SK-N-SH (cell line): ENCODE results near the gene MELTF. TPM values are rescaled to one million over a fixed set of nuclear protein-coding genes. Genes with fewer than 3 reads are reported as not detected.

Source experiments
- CTCF ChIA-PET: fragments of 300-600, 350-600 bp; formaldehyde crosslinking; extraction: SDS; loops from one replicate; lab custom pipeline; 2021; lab: Yijun Ruan, JAX
- POLR2A ChIA-PET: fragments of 350-600 bp; sonication (Branson Sonifier 250); formaldehyde crosslinking; extraction: SDS; loops from one replicate; lab custom pipeline; 2020; ENCODE audit warnings: antibody characterized with exemption, inconsistent platforms; lab: Yijun Ruan, JAX
- DNase-seq: peaks from one replicate; pipeline ENCODE4 v3.0.0; 2012
- H2AFZ ChIP-seq: fragments of 200-600 bp; sonication (generic); 2 replicates; pipeline ENCODE4 v1.8.1; 2016; ENCODE audit warnings: antibody characterized with exemption, mild to moderate bottlenecking, low read depth
- H3F3A ChIP-seq: fragments of 200-600 bp; sonication (generic); replicated peaks from 2 replicates; pipeline ENCODE3; 2016; ENCODE audit warnings: antibody characterized with exemption, mild to moderate bottlenecking; ENCODE audit not compliant: insufficient read depth
- H3K27ac ChIP-seq, 2 experiments: fragments of 200-500 bp in 1 of 2; fragments of 200-600 bp in 1 of 2; sonication (Bioruptor generic) in 1 of 2; sonication (generic), shearing (Covaris generic) in 1 of 2; 2 replicates each; pipeline versions ENCODE4 v1.5.1 to v1.6.1; 2014 to 2016; ENCODE audit warnings: low read depth in 2 of 2, inconsistent platforms in 1 of 2, low read length in 1 of 2, mild to moderate bottlenecking in 1 of 2, mixed read lengths in 1 of 2
- H3K27me3 ChIP-seq: fragments of 200-600 bp; sonication (generic), shearing (Covaris generic); 2 replicates; pipeline ENCODE4 v1.6.1; 2016; ENCODE audit warnings: mixed run types; ENCODE audit not compliant: insufficient read depth
- H3K36me3 ChIP-seq, 2 experiments: fragments of 200-500 bp in 1 of 2; fragments of 200-600 bp in 1 of 2; sonication (Bioruptor generic) in 1 of 2; sonication (generic) in 1 of 2; replicated peaks in 1 of 2; 2 replicates each; pipeline versions ENCODE3 to v1.5.1; 2014 to 2016; ENCODE audit warnings: low read length in 1 of 2, mild to moderate bottlenecking in 1 of 2; ENCODE audit not compliant: insufficient read depth in 2 of 2, control insufficient read depth in 1 of 2
- H3K4me1 ChIP-seq, 2 experiments: fragments of 200-500 bp in 1 of 2; fragments of 200-600 bp in 1 of 2; sonication (Bioruptor generic) in 1 of 2; sonication (generic), shearing (Covaris generic) in 1 of 2; 2 replicates each; pipeline versions ENCODE4 v1.5.1 to v1.6.1; 2014 to 2016; ENCODE audit warnings: low read depth in 1 of 2, low read length in 1 of 2, mixed run types in 1 of 2; ENCODE audit not compliant: insufficient read depth in 2 of 2, control insufficient read depth in 1 of 2
- H3K4me2 ChIP-seq: fragments of 200-600 bp; sonication (generic), shearing (Covaris generic); 2 replicates; pipeline ENCODE4 v1.6.1; 2017; ENCODE audit warnings: mixed run types
- H3K4me3 ChIP-seq, 2 experiments: fragments of 200-500 bp in 1 of 2; fragments of 200-600 bp in 1 of 2; sonication (Bioruptor generic) in 1 of 2; sonication (generic), shearing (Covaris generic) in 1 of 2; 2 replicates each; pipeline versions ENCODE4 v1.5.1 to v1.8.1; 2014 to 2016; ENCODE audit warnings: low read depth in 2 of 2, inconsistent platforms in 1 of 2, low read length in 1 of 2, mild to moderate bottlenecking in 1 of 2, mixed read lengths in 1 of 2, moderate library complexity in 1 of 2
- H3K79me2 ChIP-seq: fragments of 200-600 bp; sonication (generic); 2 replicates; pipeline ENCODE4 v1.8.1; 2017; ENCODE audit warnings: mild to moderate bottlenecking; ENCODE audit not compliant: insufficient read depth
- H3K9ac ChIP-seq: fragments of 200-600 bp; sonication (generic); 2 replicates; pipeline ENCODE4 v1.6.1; 2017; ENCODE audit warnings: mixed run types
- H3K9me2 ChIP-seq: fragments of 200-600 bp; sonication (generic); 2 replicates; pipeline ENCODE4 v1.6.1; 2017; ENCODE audit warnings: mixed run types
- H3K9me3 ChIP-seq: fragments of 200-600 bp; sonication (generic); 2 replicates; pipeline ENCODE4 v1.6.1; 2017; ENCODE audit warnings: mixed run types, mild to moderate bottlenecking, moderate library complexity
- H4K20me1 ChIP-seq: fragments of 200-600 bp; sonication (generic); 2 replicates; pipeline ENCODE4 v1.6.1; 2017; ENCODE audit warnings: mild to moderate bottlenecking, mixed run types; ENCODE audit not compliant: insufficient read depth
- CHD2 ChIP-seq: fragments of 150-350 bp; IDR thresholded peaks from 2 replicates; pipeline ENCODE4 v1.6.1; 2018; ENCODE audit warnings: low read length; ENCODE audit not compliant: partially characterized antibody
- ELF1 ChIP-seq: IDR thresholded peaks from 2 replicates; pipeline ENCODE4 v1.4.0; 2012
- EP300 ChIP-seq, 2 experiments: IDR thresholded peaks; 2 replicates each; pipeline versions ENCODE4 v1.4.0 to v1.6.1; 2012; ENCODE audit warnings: borderline replicate concordance in 1 of 2, low read depth in 1 of 2, low read length in 1 of 2
- EZH2phosphoT487 ChIP-seq: fragments of 200-600 bp; sonication (generic); IDR thresholded peaks from 2 replicates; pipeline ENCODE4 v1.6.1; 2017; ENCODE audit warnings: low read depth, mixed run types, mild to moderate bottlenecking, antibody characterized with exemption, moderate library complexity, borderline replicate concordance
- FOSL2 ChIP-seq: IDR thresholded peaks from 2 replicates; pipeline ENCODE4 v1.4.0; 2012; ENCODE audit warnings: low read depth, mild to moderate bottlenecking, moderate library complexity, borderline replicate concordance
- FOXM1 ChIP-seq: IDR thresholded peaks from 2 replicates; pipeline ENCODE4 v1.4.0; 2012; ENCODE audit warnings: low read depth, mild to moderate bottlenecking
- MEF2A ChIP-seq: IDR thresholded peaks from 2 replicates; pipeline ENCODE4 v1.4.0; 2012; ENCODE audit warnings: low read depth, borderline replicate concordance
- MXI1 ChIP-seq: IDR thresholded peaks from 2 replicates; pipeline ENCODE4 v1.6.1; 2012; ENCODE audit warnings: mild to moderate bottlenecking, low read depth, low read length, improper control_type of control experiment
- NFIC ChIP-seq: IDR thresholded peaks from 2 replicates; pipeline ENCODE4 v1.4.0; 2012; ENCODE audit warnings: borderline replicate concordance
- NRF1 ChIP-seq: IDR thresholded peaks from 2 replicates; pipeline ENCODE4 v1.6.1; 2012; ENCODE audit warnings: low read depth, mild to moderate bottlenecking, low read length
- RAD21 ChIP-seq: IDR thresholded peaks from 2 replicates; pipeline ENCODE4 v1.6.1; 2012; ENCODE audit warnings: mild to moderate bottlenecking, low read length
- RCOR1 ChIP-seq: fragments of 150-350 bp; IDR thresholded peaks from 2 replicates; pipeline ENCODE4 v1.6.1; 2017; ENCODE audit warnings: antibody characterized with exemption, low read length
- RFX5 ChIP-seq: IDR thresholded peaks from 2 replicates; pipeline ENCODE4 v1.6.1; 2012; ENCODE audit warnings: mild to moderate bottlenecking, improper control_type of control experiment, low read length
- SIN3A ChIP-seq: IDR thresholded peaks from 2 replicates; pipeline ENCODE4 v1.6.1; 2012; ENCODE audit warnings: low read depth, mild to moderate bottlenecking, low read length, moderate library complexity, borderline replicate concordance
- SMC3 ChIP-seq: IDR thresholded peaks from 2 replicates; pipeline ENCODE4 v1.6.1; 2012; ENCODE audit warnings: low read depth, low read length, improper control_type of control experiment
- TAF1 ChIP-seq: IDR thresholded peaks from 2 replicates; pipeline ENCODE4 v1.6.1; 2012; ENCODE audit warnings: low read depth, mild to moderate bottlenecking, low read length, moderate library complexity, borderline replicate concordance
- TCF12 ChIP-seq: IDR thresholded peaks from 2 replicates; pipeline ENCODE4 v1.4.0; 2012
- TEAD4 ChIP-seq: IDR thresholded peaks from 2 replicates; pipeline ENCODE4 v1.4.0; 2012; ENCODE audit warnings: mild to moderate bottlenecking, borderline replicate concordance; ENCODE audit not compliant: insufficient read depth
- YY1 ChIP-seq: IDR thresholded peaks from 2 replicates; pipeline ENCODE4 v1.4.0; 2012; ENCODE audit warnings: low read depth, mild to moderate bottlenecking
- WGBS: methylation state at CpG from one replicate; pipeline ENCODE4 v1.1.6; 2017; ENCODE audit warnings: low lambda C conversion rate; 5-methylcytosine and 5-hydroxymethylcytosine counted together
- polyA plus RNA-seq, 3 experiments: library from polyadenylated mRNA; depleted of rRNA; stranded (reverse); fragments of >200 nt; gene quantifications; 2 replicates each; pipeline ENCODE4 v1.2.3, GENCODE V29; 2012
- TF ChIP-seq, protein P1 (sequence below): fragments of 150-350 bp; IDR thresholded peaks from 2 replicates; pipeline ENCODE4 v1.6.1; 2017; ENCODE audit warnings: antibody characterized with exemption, low read length, low read depth, borderline replicate concordance
- TF ChIP-seq, protein P2 (sequence below): IDR thresholded peaks from 2 replicates; pipeline ENCODE4 v1.4.0; 2012; ENCODE audit warnings: low read depth, borderline replicate concordance
- TF ChIP-seq, protein P3 (sequence below): IDR thresholded peaks from 2 replicates; pipeline ENCODE4 v1.4.0; 2012; ENCODE audit warnings: low read depth
- TF ChIP-seq, protein P4 (sequence below): IDR thresholded peaks from 2 replicates; pipeline ENCODE4 v1.6.1; 2012; ENCODE audit warnings: mild to moderate bottlenecking, low read depth, low read length, moderate library complexity

Gene MELTF
- polyA plus RNA-seq, 1 of the 3 experiments (the other 2 are of a cell fraction), result 32.4 TPM

DNA sequence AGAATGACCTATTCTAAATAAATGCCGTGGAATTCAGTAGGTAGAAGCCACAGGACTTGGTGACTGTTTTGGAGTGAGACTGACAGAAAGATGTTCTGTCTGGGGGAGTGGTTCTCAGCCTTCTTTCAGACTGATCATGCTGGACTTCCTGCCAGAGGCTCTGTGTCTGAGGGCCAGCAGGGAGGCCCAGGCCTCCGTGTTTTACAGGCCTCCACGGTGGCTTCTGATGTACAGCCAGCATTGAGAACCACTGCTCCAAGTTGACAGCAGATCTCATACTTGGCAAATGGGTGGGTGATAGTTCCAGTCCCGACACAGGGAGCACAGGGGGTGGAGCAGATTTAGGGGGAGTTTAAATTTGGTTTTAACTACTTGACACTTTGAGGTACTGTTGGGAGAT, 54.3 kb downstream of the MELTF start:
- Histone ChIP-seq H4K20me1 (no peaks in the 10 kb centered on the region), H3K79me2 (no peaks in the 10 kb centered on the region), H3K27me3 (no peaks in the 10 kb centered on the region), H3K9ac (no peak overlapping the region), H3K4me2 (no peak overlapping the region), H3K4me1 (peaks cover 0 to 2% of the 10 kb centered on the region in 2 experiments; a peak in 1 of 4 replicates), H3F3A (no peaks in the 10 kb centered on the region), H3K9me2 (no peaks in the 10 kb centered on the region), H3K9me3 (no peaks in the 10 kb centered on the region), H3K36me3 (no peaks in the 10 kb centered on the region), H3K27ac (no peak overlapping the region), H2AFZ (no peak overlapping the region), H3K4me3 (no peak overlapping the region)
- no peak for TF ChIP-seq RFX5
- TF ChIP-seq YY1, result no peak
- no peak for TF ChIP-seq TEAD4
- no peak for TF ChIP-seq MXI1
- TF ChIP-seq NRF1, result no peak
- TF ChIP-seq, protein P1, sequence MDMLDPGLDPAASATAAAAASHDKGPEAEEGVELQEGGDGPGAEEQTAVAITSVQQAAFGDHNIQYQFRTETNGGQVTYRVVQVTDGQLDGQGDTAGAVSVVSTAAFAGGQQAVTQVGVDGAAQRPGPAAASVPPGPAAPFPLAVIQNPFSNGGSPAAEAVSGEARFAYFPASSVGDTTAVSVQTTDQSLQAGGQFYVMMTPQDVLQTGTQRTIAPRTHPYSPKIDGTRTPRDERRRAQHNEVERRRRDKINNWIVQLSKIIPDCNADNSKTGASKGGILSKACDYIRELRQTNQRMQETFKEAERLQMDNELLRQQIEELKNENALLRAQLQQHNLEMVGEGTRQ, result no peak
- no peak for TF ChIP-seq TAF1
- TF ChIP-seq MEF2A, result no peak
- TF ChIP-seq FOXM1, result no peak
- TF ChIP-seq, protein P2, sequence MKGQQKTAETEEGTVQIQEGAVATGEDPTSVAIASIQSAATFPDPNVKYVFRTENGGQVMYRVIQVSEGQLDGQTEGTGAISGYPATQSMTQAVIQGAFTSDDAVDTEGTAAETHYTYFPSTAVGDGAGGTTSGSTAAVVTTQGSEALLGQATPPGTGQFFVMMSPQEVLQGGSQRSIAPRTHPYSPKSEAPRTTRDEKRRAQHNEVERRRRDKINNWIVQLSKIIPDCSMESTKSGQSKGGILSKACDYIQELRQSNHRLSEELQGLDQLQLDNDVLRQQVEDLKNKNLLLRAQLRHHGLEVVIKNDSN, result no peak
- TF ChIP-seq EP300 (IDR thresholded peaks at IDR 0.05; ENCODE audit: borderline replicate concordance in 1 of 2, low read depth in 1 of 2, low read length in 1 of 2), result no peak
- TF ChIP-seq NFIC, result no peak
- WGBS, result 77% methylated on average over 4 of the region's 4 CpGs
- POLR2A ChIA-PET, result no interaction called here
- CTCF ChIA-PET, result interaction anchor here (0.7 kb wide), 1 partner anchor 29 kb away, joined by 3 read pairs; no protein-coding TSS in a partner anchor
- DNase-seq, result no peak

DNA sequence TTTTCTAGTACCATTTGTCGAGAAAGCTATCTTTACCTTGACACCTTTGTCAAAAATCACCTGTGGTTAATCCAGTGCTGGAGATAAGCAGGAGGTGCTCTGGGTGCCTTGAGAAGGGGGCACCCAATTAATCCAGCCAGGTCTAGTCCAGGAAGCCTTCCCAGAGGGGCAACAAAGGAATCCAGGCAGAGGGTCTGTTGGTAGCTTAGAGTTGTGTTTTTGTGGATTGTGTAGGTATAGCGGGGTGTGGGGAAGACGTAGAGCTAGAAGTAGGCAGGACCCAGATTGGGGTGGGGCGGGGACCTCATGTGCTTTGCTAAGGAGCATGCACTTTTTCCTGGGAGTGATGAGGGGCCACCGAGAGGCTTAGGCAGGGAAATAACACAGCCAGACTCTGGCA, 55.0 kb downstream of the MELTF start:
- H3K27ac ChIP-seq, result no peak overlapping the region
- no peaks in the 10 kb centered on the region for H3K79me2 ChIP-seq
- H3K4me3 ChIP-seq, result no peak overlapping the region
- no peaks in the 10 kb centered on the region for H3K9me2 ChIP-seq
- ChIA-PET POLR2A (no interaction called here), CTCF (interaction anchor here (0.7 kb wide), 1 partner anchor 28 kb away, joined by 3 read pairs; no protein-coding TSS in a partner anchor)
- no peaks in the 10 kb centered on the region for H3K27me3 ChIP-seq
- no peaks in the 10 kb centered on the region for H3K36me3 ChIP-seq
- no peaks in the 10 kb centered on the region for H3F3A ChIP-seq
- DNase-seq, result no peak
- no peak overlapping the region for H3K4me2 ChIP-seq
- WGBS, result 81% methylated on average over 5 of the region's 5 CpGs
- no peaks in the 10 kb centered on the region for H3K9me3 ChIP-seq
- no peak overlapping the region for H3K9ac ChIP-seq
- H2AFZ ChIP-seq, result no peak overlapping the region
- H4K20me1 ChIP-seq, result no peaks in the 10 kb centered on the region
- H3K4me1 ChIP-seq, result peaks cover 0 to 2% of the 10 kb centered on the region in 2 experiments; a peak in 1 of 4 replicates
- no peak for TF ChIP-seq RAD21
- TF ChIP-seq RCOR1, result no peak
- no peak for TF ChIP-seq RFX5
- no peak for TF ChIP-seq CHD2
- TF ChIP-seq EZH2phosphoT487, result no peak
- TF ChIP-seq, protein P2, result no peak
- TF ChIP-seq, protein P3, sequence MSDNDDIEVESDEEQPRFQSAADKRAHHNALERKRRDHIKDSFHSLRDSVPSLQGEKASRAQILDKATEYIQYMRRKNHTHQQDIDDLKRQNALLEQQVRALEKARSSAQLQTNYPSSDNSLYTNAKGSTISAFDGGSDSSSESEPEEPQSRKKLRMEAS, result no peak
- no peak for TF ChIP-seq SIN3A
- no peak for TF ChIP-seq TEAD4
- TF ChIP-seq TAF1, result no peak
- TF ChIP-seq, protein P4, sequence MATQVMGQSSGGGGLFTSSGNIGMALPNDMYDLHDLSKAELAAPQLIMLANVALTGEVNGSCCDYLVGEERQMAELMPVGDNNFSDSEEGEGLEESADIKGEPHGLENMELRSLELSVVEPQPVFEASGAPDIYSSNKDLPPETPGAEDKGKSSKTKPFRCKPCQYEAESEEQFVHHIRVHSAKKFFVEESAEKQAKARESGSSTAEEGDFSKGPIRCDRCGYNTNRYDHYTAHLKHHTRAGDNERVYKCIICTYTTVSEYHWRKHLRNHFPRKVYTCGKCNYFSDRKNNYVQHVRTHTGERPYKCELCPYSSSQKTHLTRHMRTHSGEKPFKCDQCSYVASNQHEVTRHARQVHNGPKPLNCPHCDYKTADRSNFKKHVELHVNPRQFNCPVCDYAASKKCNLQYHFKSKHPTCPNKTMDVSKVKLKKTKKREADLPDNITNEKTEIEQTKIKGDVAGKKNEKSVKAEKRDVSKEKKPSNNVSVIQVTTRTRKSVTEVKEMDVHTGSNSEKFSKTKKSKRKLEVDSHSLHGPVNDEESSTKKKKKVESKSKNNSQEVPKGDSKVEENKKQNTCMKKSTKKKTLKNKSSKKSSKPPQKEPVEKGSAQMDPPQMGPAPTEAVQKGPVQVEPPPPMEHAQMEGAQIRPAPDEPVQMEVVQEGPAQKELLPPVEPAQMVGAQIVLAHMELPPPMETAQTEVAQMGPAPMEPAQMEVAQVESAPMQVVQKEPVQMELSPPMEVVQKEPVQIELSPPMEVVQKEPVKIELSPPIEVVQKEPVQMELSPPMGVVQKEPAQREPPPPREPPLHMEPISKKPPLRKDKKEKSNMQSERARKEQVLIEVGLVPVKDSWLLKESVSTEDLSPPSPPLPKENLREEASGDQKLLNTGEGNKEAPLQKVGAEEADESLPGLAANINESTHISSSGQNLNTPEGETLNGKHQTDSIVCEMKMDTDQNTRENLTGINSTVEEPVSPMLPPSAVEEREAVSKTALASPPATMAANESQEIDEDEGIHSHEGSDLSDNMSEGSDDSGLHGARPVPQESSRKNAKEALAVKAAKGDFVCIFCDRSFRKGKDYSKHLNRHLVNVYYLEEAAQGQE, result no peak
- no peak for TF ChIP-seq TCF12
- no peak for TF ChIP-seq SMC3
- no peak for TF ChIP-seq ELF1
- no peak for TF ChIP-seq FOSL2
- no peak for TF ChIP-seq NFIC
- TF ChIP-seq MEF2A, result no peak
